Testis (tissue), 3 donors: Measurements from ENCODE around the gene PRLR. TPM values are rescaled to one million over a fixed set of nuclear protein-coding genes. Genes with fewer than 3 reads are reported as not detected.

Source experiments
- DNase-seq: peaks from one replicate; pipeline ENCODE4 v3.0.0-alpha.2; 2019
- H3K27ac ChIP-seq, 2 donors: fragments of 200-600 bp; sonication (generic); one replicate each; pipeline ENCODE4 v1.5.1; 2019
- H3K27me3 ChIP-seq: fragments of 200-600 bp; sonication (generic); one replicate; pipeline ENCODE4 v1.5.1; 2019
- H3K36me3 ChIP-seq: fragments of 200-600 bp; sonication (generic); one replicate; pipeline ENCODE4 v1.5.1; 2017; ENCODE audit warnings: low read depth; ENCODE audit errors: missing control alignments
- H3K4me1 ChIP-seq: fragments of 200-600 bp; sonication (generic); one replicate; pipeline ENCODE4 v1.5.1; 2019
- H3K4me3 ChIP-seq, 2 donors: fragments of 200-600 bp; sonication (generic); one replicate each; pipeline ENCODE4 v1.5.1; 2017 to 2019
- H3K9me3 ChIP-seq: fragments of 200-600 bp; sonication (generic); one replicate; pipeline ENCODE4 v1.5.1; 2017
- CTCF ChIP-seq, 3 experiments: fragments of 450-650 bp in 2 of 3; fragments of 200-600 bp in 1 of 3; sonication (generic) in 1 of 3; IDR thresholded peaks; one replicate each; pipeline ENCODE4 v1.5.1; 2016 to 2019; ENCODE audit warnings: antibody characterized with exemption in 3 of 3, mild to moderate bottlenecking in 2 of 3, moderate library complexity in 1 of 3
- POLR2A ChIP-seq: fragments of 450-650 bp; IDR thresholded peaks from one replicate; pipeline ENCODE4 v1.6.1; 2017; ENCODE audit warnings: antibody characterized with exemption, mild to moderate bottlenecking, moderate library complexity
- WGBS, 2 donors: methylation state at CpG; one replicate each; pipeline ENCODE4 v1.1.5; 2018; 5-methylcytosine and 5-hydroxymethylcytosine counted together
- intact Hi-C: fragments of 100-400 bp; cut with DNase I; formaldehyde crosslinking; loops from one replicate; pipeline ENCODE4 v1.15.1; 2023; ENCODE audit warnings: low total_unique reads
- polyA plus RNA-seq: library from polyadenylated mRNA; stranded (reverse); fragments of 350-450 nt; fragmentation: Illumina TruSeq; extraction: RNeasy Lipid Tissue Mini Kit (QIAGEN cat#74804); gene quantifications from one replicate; pipeline ENCODE4 v1.2.3, GENCODE V29; 2014; ENCODE audit warnings: low read depth, low replicate concordance; ENCODE audit not compliant: insufficient read depth
- total RNA-seq, 2 donors: library from RNA; depleted of rRNA; stranded (reverse); fragments of >200 nt; gene quantifications; one replicate each; pipeline ENCODE4 v1.2.3, GENCODE V29; 2016

The PRLR gene
- total and polyA plus RNA-seq, 3 donors from 2014 or later = 1.6 to 6.3 (median 2.2) TPM

- TF ChIP-seq POLR2A (no peak), CTCF (IDR thresholded peaks at IDR 0.05) (no peak)
- Histone ChIP-seq H3K27me3 (no peaks in the 10 kb centered on the region), H3K4me3 (no peak overlapping the region), H3K9me3 (no peaks in the 10 kb centered on the region), H3K36me3 (no peaks in the 10 kb centered on the region), H3K4me1 (peaks cover 9% of the 10 kb centered on the region), H3K27ac (no peak overlapping the region)
- no peak for DNase-seq
- intact Hi-C loops = no loop called here
- 86 to 93% methylated on average over 2 of the region's 2 CpGs for WGBS, 2 donors
Measured at GRCh38 chr5:35201291-35201690, 29.0 kb downstream of the PRLR start.

GRCh38 chr5:35199886-35200285, 30.4 kb downstream of the PRLR start:
- intact Hi-C loops = no loop called here
- Histone ChIP-seq H3K4me3 (no peak overlapping the region), H3K27me3 (no peaks in the 10 kb centered on the region), H3K27ac (no peak overlapping the region), H3K9me3 (no peaks in the 10 kb centered on the region), H3K36me3 (no peaks in the 10 kb centered on the region), H3K4me1 (peaks cover 9% of the 10 kb centered on the region)
- DNase-seq = peak; percentile 54
- TF ChIP-seq POLR2A = no peak
- no peak for TF ChIP-seq CTCF (IDR thresholded peaks at IDR 0.05)
- 58 to 81% methylated on average over 3 of the region's 3 CpGs for WGBS, 2 donors

GRCh38 chr5:35198686-35199085, 31.6 kb downstream of the PRLR start:
- Histone ChIP-seq H3K27me3 (no peaks in the 10 kb centered on the region), H3K36me3 (no peaks in the 10 kb centered on the region), H3K9me3 (no peaks in the 10 kb centered on the region), H3K4me1 (peaks cover 18% of the 10 kb centered on the region), H3K4me3 (no peak overlapping the region), H3K27ac (no peak overlapping the region)
- intact Hi-C loops = no loop called here
- TF ChIP-seq POLR2A (no peak), CTCF (IDR thresholded peaks at IDR 0.05) (no peak)
- no peak for DNase-seq
- WGBS, 2 donors = 27 to 33% methylated on average over 4 of the region's 4 CpGs

- intact Hi-C loops = no loop called here
- TF ChIP-seq POLR2A = no peak
Measured at GRCh38 chr5:35198075-35198474, 32.2 kb downstream of the PRLR start.

GRCh38 chr5:35197351-35197750, 32.9 kb downstream of the PRLR start:
- intact Hi-C loops = no loop called here
- no peak overlapping the region for H3K4me3 ChIP-seq
- H3K9me3 ChIP-seq = no peaks in the 10 kb centered on the region
- peaks cover 18% of the 10 kb centered on the region for H3K4me1 ChIP-seq
- 79 to 93% methylated on average over 2 to 3 of the region's 3 CpGs for WGBS, 2 donors
- H3K36me3 ChIP-seq = no peaks in the 10 kb centered on the region
- TF ChIP-seq CTCF (IDR thresholded peaks at IDR 0.05) = no peak
- TF ChIP-seq POLR2A = no peak
- DNase-seq = no peak
- H3K27ac ChIP-seq = no peak overlapping the region
- H3K27me3 ChIP-seq = no peaks in the 10 kb centered on the region

More at GRCh38 chr5:35198075-35198474, 32.2 kb downstream of the PRLR start:
- peak; percentile 54 for DNase-seq
- Histone ChIP-seq H3K27ac (no peak overlapping the region), H3K27me3 (no peaks in the 10 kb centered on the region), H3K9me3 (no peaks in the 10 kb centered on the region), H3K36me3 (no peaks in the 10 kb centered on the region), H3K4me3 (no peak overlapping the region), H3K4me1 (peaks cover 18% of the 10 kb centered on the region)
- 25 to 41% methylated on average over 5 of the region's 5 CpGs for WGBS, 2 donors
